Astrocyte of the spinal cord (primary cell): ENCODE data around the gene SMARCA2.

Experiments used
- DNase-seq: peaks from one replicate; pipeline ENCODE4 v3.0.0; 2011; ENCODE audit warnings: low read depth, low spot score
- H3K4me3 ChIP-seq: 2 replicates; pipeline ENCODE4 v1.5.1; 2011; ENCODE audit warnings: low read depth, mild to moderate bottlenecking, low read length, moderate library complexity
- CTCF ChIP-seq: IDR thresholded peaks from 2 replicates; pipeline ENCODE4 v1.5.1; 2012; ENCODE audit warnings: low read depth, mild to moderate bottlenecking, low read length, inconsistent platforms
- in situ Hi-C: cut with HindIII; loops from 2 replicates; pipeline ENCODE4 v1.10.0; 2017; ENCODE audit warnings: low sequenced_read_pairs

Gene SMARCA2

GRCh38 chr9:2085716-2086115 is 70.6 kb downstream of the SMARCA2 start:
- H3K4me3 ChIP-seq: no peak overlapping the region
- DNase-seq: peak; percentile 51
- in situ Hi-C loops: no loop called here
- TF ChIP-seq CTCF: no peak

GRCh38 chr9:2086116-2086515 is 71.0 kb downstream of the SMARCA2 start:
- DNase-seq: no peak
- in situ Hi-C loops: no loop called here
- TF ChIP-seq CTCF: no peak

GRCh38 chr9:2086971-2087370 is 71.8 kb downstream of the SMARCA2 start:
- no peak overlapping the region for H3K4me3 ChIP-seq
- in situ Hi-C loops: no loop called here
- no peak for DNase-seq
- TF ChIP-seq CTCF: no peak

More at GRCh38 chr9:2086116-2086515, 71.0 kb downstream of the SMARCA2 start:
- H3K4me3 ChIP-seq: no peak overlapping the region

GRCh38 chr9:2087500-2088313 is 72.6 kb downstream of the SMARCA2 start:
- TF ChIP-seq CTCF: peak; percentile 69
- peak; percentile 59 for DNase-seq
- in situ Hi-C loops: no loop called here
- no peak overlapping the region for H3K4me3 ChIP-seq

- no peak for TF ChIP-seq CTCF
- no peak overlapping the region for H3K4me3 ChIP-seq
- DNase-seq: peak; percentile 44
- in situ Hi-C loops: no loop called here
These were observed 78.9 kb downstream of the SMARCA2 start for GRCh38 chr9:2093920-2094597.

GRCh38 chr9:2096376-2096970 is 81.3 kb downstream of the SMARCA2 start:
- no peak for TF ChIP-seq CTCF
- in situ Hi-C loops: no loop called here
- DNase-seq: no peak
- no peak overlapping the region for H3K4me3 ChIP-seq
